Skeletal muscle cell (primary cell): Measurements from ENCODE around the gene UNC5C.
"Not testable (repeated sequence)": the region's sequence is repeated elsewhere in the genome, so short reads cannot be mapped to it uniquely, and the experiment has no call there.

Source experiments
- DNase-seq: peaks from one replicate; pipeline ENCODE4 v3.0.0-alpha.2; 2010; ENCODE audit warnings: low read depth
- H3K4me3 ChIP-seq: 2 replicates; pipeline ENCODE4 v1.5.1; 2011; ENCODE audit warnings: low read depth, mild to moderate bottlenecking, control low read depth, low read length, moderate library complexity

UNC5C gene

DNA sequence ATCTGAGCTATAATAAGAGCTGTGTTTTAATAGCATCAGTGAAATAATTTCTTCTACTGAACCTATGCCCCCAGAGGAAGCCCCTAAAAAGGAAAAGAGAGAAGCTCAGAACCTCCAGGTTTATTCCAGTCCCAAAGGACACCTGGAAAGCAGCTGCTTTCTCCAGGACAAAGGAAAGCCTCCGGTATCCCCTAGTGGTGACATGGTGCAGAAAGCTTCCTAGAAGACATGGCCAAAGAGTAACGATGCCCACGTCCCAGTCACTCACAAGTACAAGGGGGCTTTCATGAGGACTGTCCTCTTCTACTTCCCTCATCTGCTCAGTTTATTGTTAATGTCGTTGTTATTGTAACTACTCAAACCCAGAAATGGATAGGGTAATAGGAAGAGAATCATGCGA, 343.9 kb downstream of the UNC5C start:
- no peak for DNase-seq
- no peak overlapping the region for H3K4me3 ChIP-seq

- no peak overlapping the region for H3K4me3 ChIP-seq
- DNase-seq, result no peak
Observed at GRCh38 chr4:95204267-95204844, 344.4 kb downstream of the UNC5C start.

GRCh38 chr4:95198961-95199360, 349.8 kb downstream of the UNC5C start:
- no peak for DNase-seq
- no peak overlapping the region for H3K4me3 ChIP-seq

GRCh38 chr4:95197353-95197752, 351.4 kb downstream of the UNC5C start:
- DNase-seq, result no peak
- no peak overlapping the region for H3K4me3 ChIP-seq

- no peak overlapping the region for H3K4me3 ChIP-seq
- DNase-seq, result no peak
Observed at GRCh38 chr4:95193391-95194224, 355.2 kb downstream of the UNC5C start.

DNA sequence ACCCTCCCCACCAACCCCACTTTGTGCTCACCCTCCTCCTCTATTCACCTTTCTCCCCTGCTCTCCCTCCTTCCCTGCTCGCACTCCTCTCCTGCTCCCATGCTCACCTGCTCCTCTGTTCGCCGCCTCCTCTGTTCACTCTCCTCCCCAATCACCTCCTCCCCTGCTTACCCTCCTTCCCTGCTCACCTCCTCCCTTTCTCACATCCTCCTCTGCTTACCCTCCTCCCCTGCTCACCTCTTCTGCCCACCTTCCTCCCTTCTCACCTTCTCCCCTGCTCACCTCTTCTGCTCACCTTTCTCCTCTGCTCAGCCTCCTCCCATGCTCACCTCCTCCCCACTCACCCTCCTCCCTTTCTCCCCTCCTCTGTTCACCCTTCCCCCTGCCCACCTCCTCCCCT, 357.2 kb downstream of the UNC5C start:
- no peak overlapping the region for H3K4me3 ChIP-seq
- no peak for DNase-seq

DNA sequence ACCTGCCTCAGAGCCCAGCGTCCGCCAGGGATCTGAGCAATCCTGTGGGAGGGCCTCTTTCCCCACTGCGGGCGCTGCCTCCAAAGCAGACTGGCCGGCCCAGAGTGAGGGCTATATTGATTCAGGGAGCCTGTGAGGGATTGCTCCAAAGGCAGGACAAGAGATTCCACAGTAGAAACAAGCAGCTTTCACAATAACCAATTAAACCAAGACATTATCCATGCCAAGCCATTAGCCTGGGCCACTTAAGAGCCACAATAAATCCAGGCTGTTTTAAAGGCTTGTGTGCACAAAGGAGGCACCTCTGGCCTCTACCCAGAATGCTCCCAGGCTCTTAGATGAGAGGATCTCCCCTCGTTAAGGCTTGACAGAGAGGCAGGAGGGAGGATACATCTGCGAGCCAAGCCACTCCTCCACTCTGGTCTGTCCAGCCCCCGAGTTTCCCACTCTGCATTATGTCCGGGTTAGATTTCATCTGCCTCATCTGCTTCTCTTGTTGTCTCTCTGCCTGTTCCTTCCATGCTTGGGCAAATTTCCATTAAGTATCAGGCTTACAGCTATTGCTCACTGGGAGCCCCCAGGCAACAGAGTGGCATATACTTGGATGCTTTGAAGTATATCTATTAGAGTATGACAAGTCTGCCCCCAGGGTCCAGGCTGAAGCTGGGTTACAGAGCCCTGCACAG, 357.9 kb downstream of the UNC5C start:
- DNase-seq, result no peak
- no peak overlapping the region for H3K4me3 ChIP-seq

- no peak for DNase-seq
- no peak overlapping the region for H3K4me3 ChIP-seq
Observed at GRCh38 chr4:95188701-95189370, 359.9 kb downstream of the UNC5C start.

- no peak overlapping the region for H3K4me3 ChIP-seq
- no peak for DNase-seq
Observed at GRCh38 chr4:95186666-95187065, 362.1 kb downstream of the UNC5C start.

DNA sequence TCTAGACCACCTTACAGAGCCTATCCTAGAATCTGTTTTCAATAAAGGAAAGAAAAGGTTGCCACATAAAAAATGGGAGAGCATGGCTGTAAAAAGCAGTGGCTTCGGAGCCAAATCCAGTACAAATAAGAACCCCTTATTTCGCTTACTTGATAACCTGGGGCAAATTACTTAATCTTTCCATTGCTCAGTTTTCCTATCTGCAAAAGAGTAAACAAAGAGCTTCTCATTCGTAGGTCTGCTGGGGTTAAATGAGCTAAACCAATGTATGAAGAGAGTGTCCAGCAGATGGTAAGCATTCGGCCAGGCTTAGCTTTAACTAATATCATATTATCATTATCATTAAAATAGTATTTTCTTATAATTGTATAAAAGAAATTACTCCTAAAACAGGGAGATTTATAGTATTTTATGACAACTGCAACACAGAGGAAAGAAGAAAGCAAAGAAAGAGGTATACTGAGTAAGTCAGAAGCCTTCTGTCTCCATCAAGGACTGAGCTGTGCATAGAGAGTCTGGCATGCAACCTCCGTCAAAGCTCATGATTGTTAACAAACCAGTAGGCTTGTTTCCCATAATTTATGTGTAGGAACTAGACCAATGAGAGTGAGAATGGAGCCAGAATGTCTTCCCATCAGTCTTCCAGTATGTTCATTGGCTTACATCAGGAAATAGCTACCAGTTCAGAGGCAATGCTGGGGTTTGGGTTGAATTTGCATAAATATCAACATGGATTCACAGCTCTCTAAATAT, 364.9 kb downstream of the UNC5C start:
- H3K4me3 ChIP-seq, result no peak overlapping the region
- DNase-seq, result no peak

DNA sequence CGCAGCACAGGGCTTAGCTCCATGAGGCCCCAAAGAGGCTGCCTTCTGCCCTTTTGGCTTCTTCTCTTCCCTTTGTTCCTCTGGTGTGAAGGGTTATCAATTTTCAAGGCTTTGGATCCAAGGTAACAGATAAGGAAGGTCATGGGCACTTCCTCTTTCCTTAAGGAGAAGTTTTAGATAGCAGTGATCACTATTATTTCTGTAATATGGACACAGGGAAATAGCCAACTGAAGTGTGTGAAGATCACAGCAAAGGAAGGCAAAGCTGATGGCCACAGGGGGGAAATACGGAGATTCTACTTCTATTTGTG, 366.8 kb downstream of the UNC5C start:
- H3K4me3 ChIP-seq, result no peak overlapping the region
- DNase-seq, result no peak

GRCh38 chr4:95181243-95181995, 367.4 kb downstream of the UNC5C start:
- no peak overlapping the region for H3K4me3 ChIP-seq
- DNase-seq, result no peak

GRCh38 chr4:95180531-95181242, 368.1 kb downstream of the UNC5C start:
- H3K4me3 ChIP-seq, result no peak overlapping the region
- DNase-seq, result no peak

DNA sequence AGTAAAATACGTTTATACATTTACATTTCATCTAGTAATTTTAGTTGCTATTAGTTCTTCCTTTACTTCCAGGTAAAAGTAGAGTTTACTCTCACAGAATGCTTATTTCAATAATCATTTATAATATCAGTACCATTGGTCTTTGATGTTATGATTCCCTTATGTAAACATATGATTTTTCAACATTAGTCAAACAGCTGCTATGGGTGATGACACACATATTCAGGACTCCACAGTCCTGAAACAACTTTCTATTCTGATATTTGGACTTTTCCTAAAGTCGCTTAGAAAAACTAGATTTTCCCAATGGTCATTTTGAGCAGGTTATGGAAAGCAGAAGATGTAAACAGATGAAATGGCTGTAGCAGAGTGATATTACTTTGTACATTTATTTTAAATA, 369.8 kb downstream of the UNC5C start:
- no peak overlapping the region for H3K4me3 ChIP-seq
- no peak for DNase-seq

DNA sequence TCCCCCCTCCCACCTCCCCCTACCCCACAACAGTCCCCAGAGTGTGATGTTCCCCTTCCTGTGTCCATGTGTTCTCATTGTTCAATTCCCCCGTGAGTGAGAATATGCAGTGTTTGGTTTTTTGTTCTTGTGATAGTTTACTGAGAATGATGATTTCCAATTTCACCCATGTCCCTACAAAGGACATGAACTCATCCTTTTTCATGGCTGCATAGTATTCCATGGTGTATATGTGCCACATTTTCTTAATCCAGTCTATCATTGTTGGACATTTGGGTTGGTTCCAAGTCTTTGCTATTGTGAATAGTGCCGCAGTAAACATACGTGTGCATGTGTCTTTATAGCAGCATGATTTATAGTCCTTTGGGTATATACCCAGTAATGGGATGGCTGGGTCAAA, 377.4 kb downstream of the UNC5C start:
- H3K4me3 ChIP-seq, DNase-seq: not testable (repeated sequence)

GRCh38 chr4:95170176-95170575, 378.6 kb downstream of the UNC5C start:
- no peak for DNase-seq
- no peak overlapping the region for H3K4me3 ChIP-seq

DNA sequence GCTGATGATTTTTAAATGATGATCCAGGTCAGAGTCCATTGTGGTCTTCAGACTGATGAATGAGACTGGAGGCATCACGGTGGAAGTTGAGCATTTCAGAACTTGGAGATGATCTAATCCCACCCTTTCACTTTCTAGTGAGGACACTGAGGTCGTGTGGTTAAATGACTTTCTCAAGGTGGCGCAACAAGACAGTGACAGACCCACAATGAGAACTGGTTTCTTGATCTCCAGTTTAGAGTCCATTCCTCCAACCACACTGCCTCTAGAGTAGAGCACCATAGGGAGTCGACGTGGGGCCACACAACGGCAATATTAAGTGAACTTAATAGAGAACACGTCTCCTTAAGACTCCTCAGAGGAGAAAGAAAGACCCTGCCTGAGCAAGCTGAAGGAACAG, 381.0 kb downstream of the UNC5C start:
- DNase-seq, result no peak

GRCh38 chr4:95165926-95166524, 382.7 kb downstream of the UNC5C start:
- no peak overlapping the region for H3K4me3 ChIP-seq

More for the DNA sequence above, 381.0 kb downstream of the UNC5C start:
- no peak overlapping the region for H3K4me3 ChIP-seq

More at GRCh38 chr4:95165926-95166524, 382.7 kb downstream of the UNC5C start:
- peak; percentile 31 for DNase-seq
